TTC549 (cell line): Measurements from ENCODE around the gene ECHDC3.
"Not testable (repeated sequence)": the region's sequence is repeated elsewhere in the genome, so short reads cannot be mapped to it uniquely, and the experiment has no call there.

Experiments
- FAIRE-seq: peaks from 2 replicates; lab custom pipeline; 2012; peaks lifted over from hg19 to GRCh38; lab: Jason Lieb, UNC

The ECHDC3 gene

DNA sequence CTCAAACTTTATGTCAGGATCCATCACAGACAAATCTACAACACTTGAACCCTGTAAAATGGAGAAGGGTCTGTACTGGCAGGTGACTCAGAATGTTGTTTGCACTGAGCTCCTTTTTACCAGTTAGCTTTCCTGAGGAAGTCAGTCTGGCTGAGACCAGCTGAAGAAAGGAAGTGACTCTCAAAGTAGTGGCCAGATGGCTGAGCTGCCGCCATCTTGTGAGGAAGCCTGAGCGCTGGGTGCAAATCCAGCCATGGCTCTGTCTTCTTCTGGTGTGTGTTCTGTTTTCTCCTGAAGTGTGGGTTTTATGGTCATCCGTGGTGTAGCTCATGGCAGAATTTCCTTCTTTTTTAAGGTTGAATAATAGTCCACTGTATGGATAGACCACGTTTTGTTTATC, 25.5 kb upstream of the ECHDC3 start:
- FAIRE-seq = no peak

DNA sequence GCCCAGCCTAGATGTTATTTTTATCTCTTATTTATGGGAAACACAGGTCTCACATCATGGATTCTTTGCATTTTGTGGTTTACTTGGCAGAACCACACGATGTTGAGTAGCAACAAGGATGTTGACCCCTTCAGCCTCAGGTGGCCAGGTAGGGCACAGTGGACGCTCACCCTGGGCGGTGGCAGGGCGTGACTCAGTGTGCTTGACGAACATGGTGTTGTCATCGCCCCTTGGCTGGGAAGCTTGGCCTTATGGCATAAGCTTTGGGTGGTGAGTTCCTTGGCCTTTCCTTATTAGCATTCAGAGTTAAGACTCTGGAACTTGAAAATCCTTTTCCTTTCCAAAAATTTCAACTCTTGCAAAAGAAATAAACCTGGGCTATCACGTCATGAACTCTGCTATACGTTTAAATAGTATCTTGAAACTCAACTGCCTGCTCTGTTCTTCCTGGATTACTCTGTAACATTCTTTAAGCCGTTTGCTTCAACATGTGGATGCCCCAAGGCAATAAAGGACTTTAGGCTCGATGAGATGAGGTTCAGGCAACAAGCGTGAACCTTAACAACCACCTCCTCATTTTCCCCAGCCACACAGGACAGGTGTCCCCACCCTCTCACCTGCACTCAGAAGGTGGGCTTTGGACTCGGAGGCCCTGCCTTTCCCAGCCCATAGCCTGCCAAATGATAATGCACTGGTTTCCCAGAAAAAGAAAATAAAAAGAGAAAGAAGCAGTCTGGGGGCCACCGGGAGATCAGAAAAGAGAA, 22.5 kb upstream of the ECHDC3 start:
- FAIRE-seq = no peak

- no peak for FAIRE-seq
These were observed 21.9 kb upstream of the ECHDC3 start for GRCh38 chr10:11720260-11720741.

DNA sequence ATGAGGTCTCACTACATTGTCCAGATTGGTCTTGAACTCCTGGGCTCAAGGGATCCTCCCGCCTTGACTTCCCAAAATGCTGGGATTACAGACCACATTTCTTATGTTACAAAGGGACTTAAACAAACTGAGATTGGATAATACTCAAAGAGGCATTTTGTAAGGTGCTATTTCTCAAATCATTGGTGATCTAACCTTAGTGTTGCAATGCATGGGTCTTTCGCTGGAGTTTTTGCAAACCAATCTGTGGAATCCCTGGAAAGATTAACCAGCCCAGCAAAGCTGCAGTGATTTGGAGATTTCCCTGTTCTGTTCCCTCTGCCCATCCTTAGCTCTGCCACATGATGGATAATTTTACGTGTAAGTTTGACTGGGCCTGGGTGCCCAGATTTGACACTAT, 20.4 kb upstream of the ECHDC3 start:
- FAIRE-seq = no peak

GRCh38 chr10:11723359-11723758, 18.8 kb upstream of the ECHDC3 start:
- no peak for FAIRE-seq

GRCh38 chr10:11724938-11725776, 17.0 kb upstream of the ECHDC3 start:
- FAIRE-seq = peak; percentile 52

DNA sequence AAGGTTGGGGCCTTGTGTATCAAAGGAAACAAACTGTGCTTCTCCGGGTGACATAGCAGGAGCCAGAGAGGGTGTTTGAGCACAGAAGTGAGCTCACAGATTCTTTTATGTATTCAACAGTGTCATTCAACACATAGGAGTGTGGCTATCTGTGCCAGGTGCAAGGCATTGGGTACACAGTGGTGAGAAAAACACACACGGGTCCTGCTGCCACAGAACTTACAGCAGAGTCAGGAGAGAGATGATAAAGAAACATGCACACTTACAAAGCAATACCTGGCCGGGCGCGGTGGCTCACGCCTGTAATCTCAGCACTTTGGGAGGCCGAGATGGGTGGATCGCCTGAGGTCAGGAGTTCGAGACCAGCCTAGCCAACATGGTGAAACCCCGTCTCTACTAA, 16.3 kb upstream of the ECHDC3 start:
- FAIRE-seq = no peak

DNA sequence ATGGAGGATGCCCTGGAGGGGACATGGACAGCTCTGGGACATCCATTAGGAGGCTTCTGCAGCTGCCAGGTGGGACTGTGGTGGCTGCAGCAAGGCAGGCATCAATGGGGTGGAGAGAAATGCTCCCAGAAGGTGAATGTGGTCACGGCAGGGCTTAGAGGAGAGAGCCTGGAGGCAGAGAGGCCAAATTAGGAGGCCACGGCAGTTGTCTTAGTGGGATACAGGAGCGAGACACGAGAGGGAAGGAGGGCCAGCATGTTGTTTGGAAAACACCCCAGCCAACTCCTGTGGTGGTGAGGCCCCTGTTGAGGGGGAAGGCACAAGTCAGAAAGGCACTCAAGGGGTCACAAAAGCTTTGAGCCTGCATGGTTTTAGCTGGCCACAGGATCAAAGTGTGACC, 14.6 kb upstream of the ECHDC3 start:
- no peak for FAIRE-seq

DNA sequence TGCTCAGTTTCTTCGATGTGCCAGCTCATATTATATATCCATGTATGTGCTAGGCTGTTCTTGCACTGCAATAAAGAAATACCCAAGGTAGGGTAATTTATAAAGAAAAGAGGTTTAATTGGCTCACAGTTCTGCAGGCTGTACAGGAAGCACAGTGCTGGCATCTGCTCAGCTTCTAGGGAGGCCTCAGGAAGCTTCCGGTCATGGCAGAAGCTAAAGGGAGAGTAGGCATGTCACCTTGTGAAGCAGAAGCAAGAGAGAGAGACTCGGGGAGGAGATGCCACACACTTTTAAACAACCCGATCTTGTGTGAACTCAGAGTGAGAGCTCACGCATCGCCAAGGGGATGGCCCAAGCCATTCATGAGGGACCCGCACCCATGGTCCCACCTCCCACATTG, 13.8 kb upstream of the ECHDC3 start:
- FAIRE-seq = no peak

DNA sequence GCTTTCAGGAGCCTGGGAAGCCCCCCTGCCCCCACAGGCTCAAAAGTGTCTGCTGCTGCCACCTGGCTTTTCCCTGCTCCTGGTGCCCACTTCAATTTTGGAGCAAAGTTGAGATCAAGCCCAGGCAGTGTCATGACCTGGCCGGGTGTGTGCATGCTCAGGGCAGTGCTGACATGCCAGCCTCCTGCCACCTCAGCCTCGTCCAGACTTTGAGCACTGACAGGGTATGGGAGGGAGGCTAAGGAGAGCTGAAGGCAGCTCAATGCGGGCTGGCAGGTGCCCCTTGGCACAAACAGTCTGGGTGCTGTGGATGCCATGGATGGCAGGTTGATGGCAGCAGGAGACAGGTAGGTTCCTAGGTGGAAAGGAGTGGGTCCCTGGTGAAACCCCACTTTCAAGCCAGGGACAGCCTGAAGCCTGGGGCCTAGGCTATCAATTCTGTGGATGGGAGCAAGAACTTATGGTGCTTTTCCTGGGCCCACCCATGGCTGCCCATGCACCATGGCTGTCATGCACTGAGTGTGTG, 12.3 kb upstream of the ECHDC3 start:
- no peak for FAIRE-seq

GRCh38 chr10:11730779-11731178, 11.4 kb upstream of the ECHDC3 start:
- no peak for FAIRE-seq

DNA sequence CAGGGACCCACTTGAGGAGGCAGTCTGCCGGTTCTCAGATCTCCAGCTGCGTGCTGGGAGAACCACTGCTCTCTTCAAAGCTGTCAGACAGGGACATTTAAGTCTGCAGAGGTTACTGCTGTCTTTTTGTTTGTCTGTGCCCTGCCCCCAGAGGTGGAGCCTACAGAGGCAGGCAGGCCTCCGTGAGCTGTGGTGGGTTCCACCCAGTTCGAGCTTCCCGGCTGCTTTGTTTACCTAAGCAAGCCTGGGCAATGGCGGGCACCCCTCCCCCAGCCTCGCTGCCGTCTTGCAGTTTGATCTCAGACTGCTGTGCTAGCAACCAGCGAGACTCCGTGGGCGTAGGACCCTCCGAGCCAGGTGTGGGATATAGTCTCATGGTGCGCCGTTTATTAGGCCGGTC, 5.4 kb upstream of the ECHDC3 start:
- not testable (repeated sequence) for FAIRE-seq

GRCh38 chr10:11737258-11738032, 4.7 kb upstream of the ECHDC3 start:
- FAIRE-seq = not testable (repeated sequence)

GRCh38 chr10:11740907-11741306, 1.3 kb upstream of the ECHDC3 start:
- no peak for FAIRE-seq

GRCh38 chr10:11741608-11742007, 574 bp upstream of the ECHDC3 start:
- FAIRE-seq = no peak

- FAIRE-seq = no peak
These were observed 657 bp downstream of the ECHDC3 start for GRCh38 chr10:11742779-11743298.

DNA sequence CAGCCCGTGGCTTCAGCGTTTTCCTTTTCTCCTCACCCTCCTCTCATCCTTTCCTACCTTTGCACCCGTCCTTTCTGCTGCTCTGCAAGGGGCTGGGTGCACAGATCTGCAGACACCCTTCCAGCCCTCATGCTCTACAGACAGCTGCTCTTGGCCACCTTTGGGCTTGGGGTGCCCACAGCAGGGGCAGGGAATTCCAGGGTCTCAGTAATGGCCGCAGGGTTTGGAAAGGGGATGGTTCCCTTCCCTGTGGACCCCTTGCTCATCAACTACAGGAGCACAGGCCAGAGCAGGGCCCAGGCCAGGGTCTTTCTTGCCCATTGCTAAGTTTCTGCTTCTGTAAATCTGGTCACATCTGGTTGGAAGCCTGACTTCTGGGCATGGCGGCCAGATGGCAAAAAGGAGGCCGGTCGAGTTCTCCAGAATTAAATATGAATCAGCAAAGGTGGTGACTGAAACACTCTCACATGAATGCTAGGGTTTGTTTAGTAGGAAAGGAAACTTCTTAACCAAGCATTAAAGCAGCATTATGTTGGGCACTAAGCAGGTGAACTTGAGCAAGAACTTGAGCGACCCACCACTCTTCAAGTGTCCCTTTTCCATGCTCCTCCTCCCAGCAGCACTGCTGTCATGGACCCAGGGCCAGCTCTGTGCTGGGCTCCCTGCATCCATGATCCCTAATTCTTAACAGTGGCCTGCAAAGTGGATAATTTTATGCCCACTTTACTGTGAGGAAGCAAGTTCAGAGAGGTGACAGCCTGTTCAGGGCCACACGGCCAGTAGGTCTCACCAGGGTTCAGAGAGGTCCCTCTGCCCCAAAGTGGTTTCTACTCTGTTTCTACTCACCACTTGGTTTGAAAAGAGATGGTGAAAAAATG, 1.5 kb downstream of the ECHDC3 start:
- FAIRE-seq = no peak

- no peak for FAIRE-seq
These were observed 2.9 kb downstream of the ECHDC3 start for GRCh38 chr10:11745045-11745444.

GRCh38 chr10:11746883-11747539, 4.8 kb downstream of the ECHDC3 start:
- no peak for FAIRE-seq

DNA sequence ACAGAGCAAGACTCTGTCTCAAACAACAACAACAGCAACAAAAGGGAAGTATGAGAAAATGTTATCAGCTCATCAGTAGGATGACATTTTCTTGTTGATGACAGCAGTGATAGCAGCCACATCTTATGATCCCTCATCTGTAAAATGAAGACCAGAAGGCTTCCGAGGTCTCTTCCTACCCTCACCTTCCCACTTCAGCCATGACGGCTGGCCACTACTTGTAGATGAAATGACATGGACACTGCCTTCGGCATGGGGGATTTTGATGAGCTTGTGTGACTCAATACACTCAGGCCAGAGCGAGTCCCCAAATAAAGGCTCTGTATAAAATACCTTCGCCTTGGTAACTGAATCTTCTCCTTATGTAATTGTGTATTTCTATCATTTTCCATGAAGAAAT, 6.7 kb downstream of the ECHDC3 start:
- FAIRE-seq = no peak

GRCh38 chr10:11750420-11750819, 8.2 kb downstream of the ECHDC3 start:
- no peak for FAIRE-seq
